ENCODE data around the gene STIM1.

STIM1 gene

DNA sequence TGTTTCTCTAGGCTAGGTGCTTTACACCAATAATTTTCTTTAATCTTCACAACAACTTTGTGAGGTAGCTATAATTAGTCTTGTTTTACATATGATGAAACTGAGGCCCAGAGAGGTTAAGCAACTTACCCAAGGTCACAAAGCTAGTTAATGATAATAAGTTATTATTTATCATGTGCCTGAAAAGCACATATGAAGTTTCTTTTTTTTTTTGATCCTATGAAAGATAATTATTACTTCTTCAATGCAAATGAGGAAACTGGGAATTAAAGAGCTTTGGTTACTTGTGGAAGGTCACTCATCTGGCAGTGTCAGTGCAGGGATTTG lies 22.8 kb downstream of the STIM1 start:
- Histone ChIP-seq H3K36me3 (ENCODE audit: insufficient read depth, low read length) (no peaks in the 10 kb centered on the region), H3K9me3 (ENCODE audit: low read depth, low read length) (no peaks in the 10 kb centered on the region), H3K4me3 (no peak overlapping the region), H3K27ac (no peak overlapping the region), H3K9ac (ENCODE audit: insufficient read length) (no peak overlapping the region)
- DNase-seq (ENCODE audit: low read depth, low spot score), result no peak
- no peak for TF ChIP-seq FOXP2 (optimal IDR thresholded peaks at IDR 0.05; ENCODE audit: control extremely low read depth, extremely low read length, insufficient read depth)

DNA sequence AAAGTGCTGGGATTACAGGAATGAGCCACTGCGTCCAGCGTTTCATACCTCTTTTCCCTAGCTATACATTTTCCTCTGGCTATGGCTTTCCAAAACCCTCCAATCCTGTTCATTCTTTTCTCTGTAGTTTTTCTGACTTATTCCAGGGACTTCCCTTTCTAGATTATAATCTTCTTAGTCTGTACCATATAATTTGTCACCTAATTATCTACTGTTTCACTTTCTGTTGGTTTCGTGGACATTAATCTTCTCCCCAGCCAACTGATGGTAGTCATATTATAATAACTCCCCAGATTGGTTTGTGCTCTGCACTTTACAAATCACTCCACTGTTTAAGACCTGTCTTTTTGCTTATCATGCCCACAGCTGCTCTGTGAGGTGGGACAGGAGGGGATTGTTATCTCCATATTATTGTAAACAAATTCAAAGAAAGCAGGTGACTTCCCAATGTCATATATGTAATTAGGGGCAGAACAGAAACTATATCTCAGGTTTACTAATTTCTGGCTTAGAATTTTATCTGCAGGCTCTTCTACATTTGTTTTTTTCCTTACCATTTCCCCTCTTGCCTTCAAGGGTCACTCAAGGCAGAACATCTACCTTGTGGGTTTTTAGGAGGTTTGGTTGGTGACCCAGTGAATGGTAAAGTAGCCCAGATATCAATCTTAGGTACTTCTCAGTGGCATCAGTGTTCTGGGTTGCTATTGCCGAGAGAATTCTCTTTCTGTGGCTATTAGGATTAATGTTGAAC lies 23.9 kb downstream of the STIM1 start:
- Histone ChIP-seq H3K4me3 (no peak overlapping the region), H3K9ac (ENCODE audit: insufficient read length) (no peak overlapping the region), H3K27ac (no peak overlapping the region), H3K36me3 (ENCODE audit: insufficient read depth, low read length) (no peaks in the 10 kb centered on the region), H3K9me3 (ENCODE audit: low read depth, low read length) (no peaks in the 10 kb centered on the region)
- TF ChIP-seq POLR2AphosphoS5 (IDR thresholded peaks at IDR 0.05; ENCODE audit: borderline replicate concordance, low read depth, low read length) (no peak), EZH2 (IDR thresholded peaks at IDR 0.05) (no peak), FOXP2 (optimal IDR thresholded peaks at IDR 0.05; ENCODE audit: control extremely low read depth, extremely low read length, insufficient read depth) (no peak)
- DNase-seq (ENCODE audit: low read depth, low spot score), result no peak

DNA sequence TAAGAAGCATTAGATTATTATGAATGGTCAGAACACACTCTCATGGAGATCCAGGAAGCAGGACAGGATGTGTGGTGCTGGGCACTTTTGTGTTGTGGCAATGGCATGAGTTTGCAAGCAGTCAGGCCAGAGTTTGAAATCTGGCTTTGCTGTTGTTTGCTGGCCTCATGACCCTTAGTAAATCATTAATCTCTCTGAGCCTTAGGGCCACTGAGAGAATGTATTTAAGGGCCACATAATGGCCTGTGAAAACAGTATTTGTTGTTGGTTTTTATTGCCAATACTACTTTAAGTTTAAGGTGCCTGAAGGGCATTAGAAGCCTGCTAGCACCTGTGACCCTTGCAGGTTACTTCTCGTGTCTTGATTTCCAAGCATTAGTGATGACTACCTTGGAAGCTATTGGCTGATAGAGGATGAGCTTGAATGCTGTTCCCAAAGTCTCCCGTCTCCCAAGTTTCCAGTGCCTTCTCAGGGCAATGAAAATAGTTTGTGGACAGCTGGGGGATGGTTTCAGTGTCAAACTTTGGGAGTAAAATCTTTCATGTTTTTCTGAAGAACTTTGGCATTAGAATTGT lies 24.6 kb downstream of the STIM1 start:
- Histone ChIP-seq H3K9me3 (ENCODE audit: low read depth, low read length) (no peaks in the 10 kb centered on the region), H3K27ac (no peak overlapping the region), H3K9ac (ENCODE audit: insufficient read length) (no peak overlapping the region), H3K4me3 (no peak overlapping the region), H3K36me3 (ENCODE audit: insufficient read depth, low read length) (no peaks in the 10 kb centered on the region)
- TF ChIP-seq POLR2AphosphoS5 (IDR thresholded peaks at IDR 0.05; ENCODE audit: borderline replicate concordance, low read depth, low read length) (no peak), FOXP2 (optimal IDR thresholded peaks at IDR 0.05; ENCODE audit: control extremely low read depth, extremely low read length, insufficient read depth) (no peak), EZH2 (IDR thresholded peaks at IDR 0.05) (no peak)
- no peak for DNase-seq (ENCODE audit: low read depth, low spot score)

DNA sequence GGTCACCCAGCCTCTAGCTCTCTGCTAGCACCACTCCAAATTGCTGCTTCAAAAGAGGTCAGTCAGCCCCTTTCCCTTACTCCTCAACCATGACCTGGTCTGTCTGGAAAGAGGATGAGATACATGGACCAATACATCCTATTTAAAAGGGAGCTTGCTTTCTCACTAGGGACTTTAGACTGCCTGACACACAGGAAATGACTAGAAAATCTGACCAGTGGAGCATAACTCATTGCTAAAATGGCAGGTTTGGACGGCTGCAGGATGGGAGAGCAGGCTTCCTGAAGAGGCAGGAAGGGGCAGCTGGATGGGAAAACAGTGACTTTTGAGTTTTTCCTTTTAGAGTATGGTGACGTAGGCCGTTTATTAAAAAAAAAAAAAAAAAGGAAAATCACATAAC lies 25.3 kb downstream of the STIM1 start:
- H3K4me3 ChIP-seq, result no peak overlapping the region
- no peak for DNase-seq (ENCODE audit: low read depth, low spot score)
- TF ChIP-seq POLR2AphosphoS5 (IDR thresholded peaks at IDR 0.05; ENCODE audit: borderline replicate concordance, low read depth, low read length) (no peak), FOXP2 (optimal IDR thresholded peaks at IDR 0.05; ENCODE audit: control extremely low read depth, extremely low read length, insufficient read depth) (no peak), EZH2 (IDR thresholded peaks at IDR 0.05) (no peak)

DNA sequence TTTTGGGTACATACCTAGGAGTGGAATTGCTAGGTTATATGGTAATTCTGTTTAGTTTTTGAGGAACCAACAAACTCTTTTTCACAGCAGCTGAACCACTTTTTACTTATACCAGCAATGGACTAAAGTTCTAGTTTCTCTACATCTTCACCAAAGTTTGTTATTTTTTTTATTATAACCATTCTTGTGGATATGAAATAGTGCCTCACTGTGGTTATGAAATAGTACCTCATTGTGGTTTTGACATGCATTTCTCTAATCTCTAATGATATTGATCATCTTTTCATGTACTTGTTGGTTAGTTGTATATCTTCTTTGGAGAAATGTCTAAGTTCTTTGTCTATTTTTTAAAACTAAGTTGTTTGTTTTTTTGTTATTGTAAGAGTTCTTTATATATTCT lies 27.2 kb downstream of the STIM1 start:
- TF ChIP-seq FOXP2 (optimal IDR thresholded peaks at IDR 0.05; ENCODE audit: control extremely low read depth, extremely low read length, insufficient read depth), result no peak
- no peak for TF ChIP-seq EZH2 (IDR thresholded peaks at IDR 0.05)
- TF ChIP-seq POLR2AphosphoS5 (IDR thresholded peaks at IDR 0.05; ENCODE audit: borderline replicate concordance, low read depth, low read length), result no peak
- Histone ChIP-seq H3K4me3 (no peak overlapping the region), H3K27ac (no peak overlapping the region), H3K9me3 (ENCODE audit: low read depth, low read length) (no peaks in the 10 kb centered on the region), H3K36me3 (ENCODE audit: insufficient read depth, low read length) (no peaks in the 10 kb centered on the region), H3K9ac (ENCODE audit: insufficient read length) (no peak overlapping the region)
- DNase-seq (ENCODE audit: low read depth, low spot score), result no peak

More for the DNA sequence above, 25.3 kb downstream of the STIM1 start:
- no peaks in the 10 kb centered on the region for H3K36me3 ChIP-seq (ENCODE audit: insufficient read depth, low read length)
- no peak overlapping the region for H3K9ac ChIP-seq (ENCODE audit: insufficient read length)
- H3K9me3 ChIP-seq (ENCODE audit: low read depth, low read length), result no peaks in the 10 kb centered on the region
- H3K27ac ChIP-seq, result no peak overlapping the region

DNA sequence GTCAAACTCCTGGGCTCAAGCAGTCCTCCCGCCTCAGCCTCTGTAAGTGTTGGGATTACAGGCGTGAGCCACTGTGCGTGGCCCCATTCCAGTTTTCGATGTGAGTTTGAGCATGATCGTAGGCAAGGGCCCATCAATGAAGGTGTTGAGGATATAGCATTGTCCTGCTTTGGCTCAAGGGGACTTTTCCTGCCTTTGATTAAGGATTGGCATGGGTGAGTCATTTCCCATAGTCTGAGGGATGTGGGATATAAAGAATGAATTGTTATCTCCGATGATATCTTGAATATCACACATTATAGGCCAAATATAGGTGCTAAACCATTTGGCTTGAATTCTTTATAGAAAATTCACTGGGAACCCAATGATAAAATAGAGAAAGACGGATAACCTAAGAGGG lies 30.4 kb downstream of the STIM1 start:
- H3K36me3 ChIP-seq (ENCODE audit: insufficient read depth, low read length), result no peaks in the 10 kb centered on the region
- no peak overlapping the region for H3K27ac ChIP-seq
- H3K9ac ChIP-seq (ENCODE audit: insufficient read length), result no peak overlapping the region
- H3K4me3 ChIP-seq, result no peak overlapping the region
- TF ChIP-seq POLR2AphosphoS5 (IDR thresholded peaks at IDR 0.05; ENCODE audit: borderline replicate concordance, low read depth, low read length) (no peak), EZH2 (IDR thresholded peaks at IDR 0.05) (no peak), FOXP2 (optimal IDR thresholded peaks at IDR 0.05; ENCODE audit: control extremely low read depth, extremely low read length, insufficient read depth) (no peak)
- DNase-seq (ENCODE audit: low read depth, low spot score), result no peak
- no peaks in the 10 kb centered on the region for H3K9me3 ChIP-seq (ENCODE audit: low read depth, low read length)

DNA sequence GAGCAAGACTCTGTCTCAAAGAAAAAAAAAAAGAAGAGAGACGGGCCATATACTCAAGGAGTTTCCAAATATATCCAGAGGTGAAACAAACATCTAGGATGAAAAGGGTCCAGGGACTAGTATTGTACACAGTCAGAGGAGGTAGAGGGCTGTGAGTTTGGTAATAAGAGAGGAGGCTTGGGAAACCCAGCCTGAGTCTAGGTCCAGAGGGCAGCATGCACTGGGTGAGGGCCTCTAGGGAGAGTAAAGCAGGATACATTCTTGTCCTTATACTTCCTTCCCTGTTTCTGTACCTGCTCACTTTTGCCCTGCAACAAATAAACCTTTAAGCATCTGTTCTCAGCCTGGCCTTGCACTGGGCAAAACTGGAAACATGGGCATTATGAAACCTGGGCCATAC lies 31.5 kb downstream of the STIM1 start:
- Histone ChIP-seq H3K27ac (no peak overlapping the region), H3K4me3 (no peak overlapping the region), H3K36me3 (ENCODE audit: insufficient read depth, low read length) (no peaks in the 10 kb centered on the region), H3K9ac (ENCODE audit: insufficient read length) (no peak overlapping the region), H3K9me3 (ENCODE audit: low read depth, low read length) (no peaks in the 10 kb centered on the region)
- DNase-seq (ENCODE audit: low read depth, low spot score), result no peak
- TF ChIP-seq POLR2AphosphoS5 (IDR thresholded peaks at IDR 0.05; ENCODE audit: borderline replicate concordance, low read depth, low read length) (no peak), EZH2 (IDR thresholded peaks at IDR 0.05) (no peak), FOXP2 (optimal IDR thresholded peaks at IDR 0.05; ENCODE audit: control extremely low read depth, extremely low read length, insufficient read depth) (no peak)

DNA sequence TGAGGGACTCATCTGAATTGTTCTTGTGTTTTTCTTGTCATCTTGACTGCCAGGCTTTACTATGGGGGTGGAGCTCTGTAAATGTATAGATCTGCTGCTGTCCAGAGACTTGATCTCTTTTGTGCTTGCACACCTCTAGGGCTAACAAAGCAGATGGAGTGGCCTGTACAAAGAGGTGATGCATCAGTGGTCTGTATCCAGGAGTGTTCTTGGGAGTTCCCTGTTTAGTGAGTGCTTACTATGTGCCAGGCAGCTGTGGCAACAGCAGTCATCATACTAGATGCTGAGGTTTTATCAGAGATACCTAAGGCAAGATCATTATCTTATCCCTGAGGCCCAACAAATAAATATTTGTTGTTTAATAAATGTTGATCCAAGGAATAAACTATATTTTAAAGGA lies 33.4 kb downstream of the STIM1 start:
- H3K4me3 ChIP-seq, result no peak overlapping the region
- TF ChIP-seq FOXP2 (optimal IDR thresholded peaks at IDR 0.05; ENCODE audit: control extremely low read depth, extremely low read length, insufficient read depth) (no peak), POLR2AphosphoS5 (IDR thresholded peaks at IDR 0.05; ENCODE audit: borderline replicate concordance, low read depth, low read length) (no peak), EZH2 (IDR thresholded peaks at IDR 0.05) (no peak)
- no peaks in the 10 kb centered on the region for H3K9me3 ChIP-seq (ENCODE audit: low read depth, low read length)
- H3K27ac ChIP-seq, result no peak overlapping the region
- H3K9ac ChIP-seq (ENCODE audit: insufficient read length), result no peak overlapping the region
- H3K36me3 ChIP-seq (ENCODE audit: insufficient read depth, low read length), result no peaks in the 10 kb centered on the region
- no peak for DNase-seq (ENCODE audit: low read depth, low spot score)

DNA sequence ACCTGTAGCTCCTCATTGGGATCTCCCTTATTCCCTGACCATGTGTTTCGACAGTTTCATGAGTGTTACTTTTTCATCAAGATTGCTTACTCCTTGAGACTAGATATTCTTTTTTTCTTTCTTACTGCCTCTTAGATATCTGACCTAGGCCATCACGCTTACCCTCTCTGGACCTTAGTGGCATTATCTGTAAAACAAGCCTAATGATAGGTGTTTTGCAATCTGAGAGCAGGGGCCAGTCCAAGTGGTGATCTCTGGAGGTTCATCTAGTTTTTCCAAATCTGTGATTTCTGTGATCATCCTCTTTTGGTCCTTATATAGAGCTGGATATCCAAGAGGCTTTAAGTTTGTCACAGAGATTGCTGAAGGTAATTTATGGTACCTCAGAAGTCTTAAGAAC lies 34.5 kb downstream of the STIM1 start:
- no peaks in the 10 kb centered on the region for H3K36me3 ChIP-seq (ENCODE audit: insufficient read depth, low read length)
- H3K9me3 ChIP-seq (ENCODE audit: low read depth, low read length), result no peaks in the 10 kb centered on the region
- H3K27ac ChIP-seq, result no peak overlapping the region
- no peak overlapping the region for H3K9ac ChIP-seq (ENCODE audit: insufficient read length)
- no peak for DNase-seq (ENCODE audit: low read depth, low spot score)
- TF ChIP-seq POLR2AphosphoS5 (IDR thresholded peaks at IDR 0.05; ENCODE audit: borderline replicate concordance, low read depth, low read length), result no peak
- no peak for TF ChIP-seq EZH2 (IDR thresholded peaks at IDR 0.05)
- no peak for TF ChIP-seq FOXP2 (optimal IDR thresholded peaks at IDR 0.05; ENCODE audit: control extremely low read depth, extremely low read length, insufficient read depth)
- H3K4me3 ChIP-seq, result no peak overlapping the region
